ENCODE data around the gene ZNF217.
"Not testable (repeated sequence)": the region's sequence is repeated elsewhere in the genome, so short reads cannot be mapped to it uniquely, and the experiment has no call there.

ZNF217 gene

DNA sequence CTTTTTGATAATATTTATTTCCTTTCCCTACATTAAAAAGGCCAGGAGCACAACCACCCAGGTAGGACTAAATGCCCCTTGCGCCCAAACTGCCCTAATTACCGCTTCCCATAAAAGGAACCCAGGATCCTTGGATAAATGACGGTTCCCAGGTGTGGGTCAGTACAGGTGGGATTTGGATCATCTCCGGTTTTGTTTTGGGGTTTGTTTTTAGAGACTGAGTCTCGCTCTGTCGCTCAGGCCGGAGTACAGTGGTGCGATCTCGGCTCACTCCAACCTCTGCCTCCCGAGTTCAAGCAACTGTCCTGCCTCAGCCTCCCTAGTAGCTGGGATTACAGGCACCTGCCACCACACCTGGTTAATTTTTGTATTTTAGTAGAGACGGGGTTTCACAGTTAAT, 28.4 kb downstream of the ZNF217 start:
- ChIA-PET CTCF (interaction anchor here (1.1 to 1.5 kb wide), 2 partner anchors 18 to 374 kb away, joined by 3 to 4 read pairs; no protein-coding TSS in a partner anchor), POLR2A (interaction anchor here (0.6 kb wide), 1 partner anchor 297 kb away, joined by 3 read pairs; no protein-coding TSS in a partner anchor)
- DNase-seq (ENCODE audit: extremely low spot score) = no peak
- no peak for TF ChIP-seq CTCF (IDR thresholded peaks at IDR 0.05; ENCODE audit: control extremely low read depth, extremely low read depth, low read depth, missing control alignments)

GRCh38 chr20:53562104-53562764, 31.4 kb downstream of the ZNF217 start:
- ChIA-PET POLR2A (interaction anchor here (0.7 to 0.9 kb wide), 3 partner anchors 23 to 388 kb away, joined by 4 to 6 read pairs (median 5); no protein-coding TSS in a partner anchor), CTCF (interaction anchor here (1.1 to 1.3 kb wide), 2 partner anchors 15 to 376 kb away, joined by 3 to 4 read pairs; no protein-coding TSS in a partner anchor)
- DNase-seq (ENCODE audit: extremely low spot score) = not testable (repeated sequence)

- CTCF ChIA-PET = interaction anchor here (1.1 to 1.5 kb wide), 3 partner anchors 10 to 377 kb away, joined by 3 to 4 read pairs (median 4); no protein-coding TSS in a partner anchor
- TF ChIP-seq CTCF (IDR thresholded peaks at IDR 0.05; ENCODE audit: control extremely low read depth, extremely low read depth, low read depth, missing control alignments) = no peak
- DNase-seq (ENCODE audit: extremely low spot score) = no peak
- POLR2A ChIA-PET = interaction anchor here (0.5 to 0.6 kb wide), 2 partner anchors 158 to 351 kb away, joined by 3 to 4 read pairs; no protein-coding TSS in a partner anchor
Observed at GRCh38 chr20:53561505-53561904, 32.1 kb downstream of the ZNF217 start.

GRCh38 chr20:53559816-53560215, 33.8 kb downstream of the ZNF217 start:
- POLR2A ChIA-PET = no interaction called here
- CTCF ChIA-PET = no interaction called here
- no peak for DNase-seq (ENCODE audit: extremely low spot score)
- no peak for TF ChIP-seq CTCF (IDR thresholded peaks at IDR 0.05; ENCODE audit: control extremely low read depth, extremely low read depth, low read depth, missing control alignments)

GRCh38 chr20:53557130-53557529, 36.5 kb downstream of the ZNF217 start:
- TF ChIP-seq CTCF (IDR thresholded peaks at IDR 0.05; ENCODE audit: control extremely low read depth, extremely low read depth, low read depth, missing control alignments) = no peak
- DNase-seq (ENCODE audit: extremely low spot score) = no peak
- POLR2A ChIA-PET = no interaction called here
- CTCF ChIA-PET = interaction anchor here (1.8 to 1.9 kb wide), 2 partner anchors 10 to 1366 kb away, joined by 4 read pairs; partner anchors contain the start of gene ZFP64

- POLR2A ChIA-PET = no interaction called here
Observed at GRCh38 chr20:53556267-53556897, 37.3 kb downstream of the ZNF217 start.

More at GRCh38 chr20:53556267-53556897, 37.3 kb downstream of the ZNF217 start:
- no peak for DNase-seq (ENCODE audit: extremely low spot score)
- TF ChIP-seq CTCF (IDR thresholded peaks at IDR 0.05; ENCODE audit: control extremely low read depth, extremely low read depth, low read depth, missing control alignments) = no peak
- CTCF ChIA-PET = interaction anchor here (0.9 to 2.1 kb wide), 2 partner anchors 15 to 144 kb away, joined by 3 to 6 read pairs; no protein-coding TSS in a partner anchor
